ENCODE results near the gene CMIP.
"Not testable (repeated sequence)": the region's sequence is repeated elsewhere in the genome, so short reads cannot be mapped to it uniquely, and the experiment has no call there.

CMIP gene

GRCh38 chr16:81575307-81575706 lies 130.7 kb downstream of the CMIP start:
- peaks cover 20% of the 10 kb centered on the region; the same call in 1 of the 2 replicates for H3K79me2 ChIP-seq (ENCODE audit: insufficient read depth, low read length)
- no peaks in the 10 kb centered on the region for H3K27me3 ChIP-seq (ENCODE audit: insufficient read depth, low read length, poor library complexity, severe bottlenecking)
- H3K36me3 ChIP-seq (ENCODE audit: insufficient read depth, low read length) = no peaks in the 10 kb centered on the region; the same call in 1 of the 2 replicates
- H3F3A ChIP-seq (ENCODE audit: low read depth) = no peaks in the 10 kb centered on the region
- H3K9me3 ChIP-seq (ENCODE audit: insufficient read depth, low read depth, low read length) = no peaks in the 10 kb centered on the region
- no peaks in the 10 kb centered on the region for H4K20me1 ChIP-seq (ENCODE audit: insufficient read depth, low read length, poor library complexity, severe bottlenecking)
- no peaks in the 10 kb centered on the region for H3K9me2 ChIP-seq (replicated peaks; ENCODE audit: low read depth, low read length)
- no peaks in the 10 kb centered on the region for H3K4me1 ChIP-seq (ENCODE audit: insufficient read depth, low read length, poor library complexity, severe bottlenecking)
- no peak overlapping the region for H3K4me2 ChIP-seq (ENCODE audit: low read depth, low read length, poor library complexity, severe bottlenecking)
- no peak for TF ChIP-seq CTCF (conservative IDR thresholded peaks at IDR 0.05; ENCODE audit: low read length)
- TF ChIP-seq EZH2phosphoT487 (IDR thresholded peaks at IDR 0.05; ENCODE audit: borderline replicate concordance) = no peak
- H2AFZ ChIP-seq (ENCODE audit: low read length) = no peak overlapping the region
- H3K4me3 ChIP-seq (ENCODE audit: low read length, poor library complexity, severe bottlenecking) = no peak overlapping the region
- no peak overlapping the region for H3K9ac ChIP-seq (ENCODE audit: low read depth, low read length, poor library complexity, severe bottlenecking)

- H3K79me2 ChIP-seq (ENCODE audit: insufficient read depth, low read length) = peaks cover 20% of the 10 kb centered on the region; the same call in 1 of the 2 replicates
These were observed 131.2 kb downstream of the CMIP start for GRCh38 chr16:81575834-81576233.

GRCh38 chr16:81576696-81577095 lies 132.1 kb downstream of the CMIP start:
- TF ChIP-seq CTCF (conservative IDR thresholded peaks at IDR 0.05; ENCODE audit: low read length) (no peak), EZH2phosphoT487 (IDR thresholded peaks at IDR 0.05; ENCODE audit: borderline replicate concordance) (no peak)
- Histone ChIP-seq H3K4me2 (ENCODE audit: low read depth, low read length, poor library complexity, severe bottlenecking) (no peak overlapping the region), H3K9ac (ENCODE audit: low read depth, low read length, poor library complexity, severe bottlenecking) (no peak overlapping the region), H3K36me3 (ENCODE audit: insufficient read depth, low read length) (no peaks in the 10 kb centered on the region; the same call in 1 of the 2 replicates), H2AFZ (ENCODE audit: low read length) (no peak overlapping the region), H3K79me2 (ENCODE audit: insufficient read depth, low read length) (peaks cover 18% of the 10 kb centered on the region; the same call in 1 of the 2 replicates), H3K27me3 (ENCODE audit: insufficient read depth, low read length, poor library complexity, severe bottlenecking) (no peaks in the 10 kb centered on the region), H4K20me1 (ENCODE audit: insufficient read depth, low read length, poor library complexity, severe bottlenecking) (no peaks in the 10 kb centered on the region), H3K9me3 (ENCODE audit: insufficient read depth, low read depth, low read length) (no peaks in the 10 kb centered on the region), H3F3A (ENCODE audit: low read depth) (no peaks in the 10 kb centered on the region), H3K9me2 (replicated peaks; ENCODE audit: low read depth, low read length) (no peaks in the 10 kb centered on the region), H3K4me3 (ENCODE audit: low read length, poor library complexity, severe bottlenecking) (no peak overlapping the region), H3K4me1 (ENCODE audit: insufficient read depth, low read length, poor library complexity, severe bottlenecking) (no peaks in the 10 kb centered on the region)

More at GRCh38 chr16:81575834-81576233, 131.2 kb downstream of the CMIP start:
- H4K20me1 ChIP-seq (ENCODE audit: insufficient read depth, low read length, poor library complexity, severe bottlenecking) = no peaks in the 10 kb centered on the region
- H3K9me3 ChIP-seq (ENCODE audit: insufficient read depth, low read depth, low read length) = no peaks in the 10 kb centered on the region
- no peaks in the 10 kb centered on the region for H3K27me3 ChIP-seq (ENCODE audit: insufficient read depth, low read length, poor library complexity, severe bottlenecking)
- no peaks in the 10 kb centered on the region for H3K4me1 ChIP-seq (ENCODE audit: insufficient read depth, low read length, poor library complexity, severe bottlenecking)
- no peaks in the 10 kb centered on the region; the same call in 1 of the 2 replicates for H3K36me3 ChIP-seq (ENCODE audit: insufficient read depth, low read length)
- H3K4me3 ChIP-seq (ENCODE audit: low read length, poor library complexity, severe bottlenecking) = no peak overlapping the region
- no peak overlapping the region for H3K9ac ChIP-seq (ENCODE audit: low read depth, low read length, poor library complexity, severe bottlenecking)
- H3F3A ChIP-seq (ENCODE audit: low read depth) = no peaks in the 10 kb centered on the region
- no peaks in the 10 kb centered on the region for H3K9me2 ChIP-seq (replicated peaks; ENCODE audit: low read depth, low read length)
- no peak overlapping the region for H2AFZ ChIP-seq (ENCODE audit: low read length)
- TF ChIP-seq EZH2phosphoT487 (IDR thresholded peaks at IDR 0.05; ENCODE audit: borderline replicate concordance) = no peak
- no peak for TF ChIP-seq CTCF (conservative IDR thresholded peaks at IDR 0.05; ENCODE audit: low read length)
- H3K4me2 ChIP-seq (ENCODE audit: low read depth, low read length, poor library complexity, severe bottlenecking) = no peak overlapping the region

- not testable (repeated sequence) for H4K20me1 ChIP-seq (ENCODE audit: insufficient read depth, low read length, poor library complexity, severe bottlenecking); H3K27me3 ChIP-seq (ENCODE audit: insufficient read depth, low read length, poor library complexity, severe bottlenecking); H3K9me3 ChIP-seq (ENCODE audit: insufficient read depth, low read depth, low read length); H2AFZ ChIP-seq (ENCODE audit: low read length); H3K9ac ChIP-seq (ENCODE audit: low read depth, low read length, poor library complexity, severe bottlenecking); H3K36me3 ChIP-seq (ENCODE audit: insufficient read depth, low read length); H3K4me1 ChIP-seq (ENCODE audit: insufficient read depth, low read length, poor library complexity, severe bottlenecking); H3K9me2 ChIP-seq (replicated peaks; ENCODE audit: low read depth, low read length); H3K4me2 ChIP-seq (ENCODE audit: low read depth, low read length, poor library complexity, severe bottlenecking); H3F3A ChIP-seq (ENCODE audit: low read depth); H3K4me3 ChIP-seq (ENCODE audit: low read length, poor library complexity, severe bottlenecking)
- H3K79me2 ChIP-seq (ENCODE audit: insufficient read depth, low read length) = peaks cover 15% of the 10 kb centered on the region; the same call in 1 of the 2 replicates
These were observed 132.7 kb downstream of the CMIP start for GRCh38 chr16:81577272-81577671.

Data from Loucy (cell line).